GM18499 (cell line): Measurements from ENCODE around the gene CARD11.

Experiments
- ATAC-seq: cut with Tn5 transposase; IDR thresholded peaks from one replicate; pipeline ENCODE4 v1.9.1; 2021; ENCODE audit warnings: moderate number of reproducible peaks; ENCODE audit not compliant: insufficient read depth, unreplicated experiment

The CARD11 gene

DNA sequence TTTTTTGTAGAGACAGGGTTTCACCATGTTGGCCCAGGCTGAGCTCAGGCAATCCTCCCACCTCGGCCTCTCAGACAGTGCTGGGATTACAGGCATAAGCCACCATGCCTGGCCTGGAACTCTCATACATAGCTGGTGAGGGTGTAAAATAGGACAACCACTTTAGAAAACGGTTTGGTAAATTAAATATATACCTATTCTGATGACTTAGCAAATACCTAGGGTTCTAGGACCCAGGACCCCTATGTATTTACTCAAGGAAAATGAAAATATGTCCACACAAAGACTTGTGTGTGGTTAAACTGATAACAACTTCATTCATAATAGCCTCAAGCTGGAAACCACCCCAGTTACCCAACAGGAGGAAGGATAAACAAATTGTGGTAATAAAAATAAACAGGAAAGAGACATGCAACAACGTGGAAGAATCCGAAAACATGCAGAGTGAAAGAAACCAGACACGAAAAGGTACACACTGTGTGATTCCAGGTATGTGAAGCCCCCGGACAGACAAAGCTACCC is 52.7 kb downstream of the CARD11 start:
- ATAC-seq, result no peak

DNA sequence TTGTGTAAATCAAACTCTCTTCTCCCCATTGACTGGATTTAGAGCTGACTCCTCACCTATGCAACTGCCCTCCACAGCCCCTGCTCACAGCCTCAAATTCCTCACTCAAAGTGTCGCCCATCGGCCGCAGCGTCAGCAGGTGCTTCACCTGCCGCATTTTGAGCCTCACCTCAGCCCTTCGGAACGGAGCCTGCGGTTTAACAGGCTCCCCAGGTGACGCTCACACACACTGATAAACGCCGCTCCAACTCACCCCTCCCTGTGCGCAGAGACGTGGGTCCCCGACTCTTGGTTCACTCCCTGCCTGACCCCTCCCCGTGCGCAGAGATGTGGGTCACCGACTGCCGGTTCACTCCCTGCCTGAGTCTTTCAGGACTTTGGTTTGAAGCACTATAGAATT is 57.1 kb downstream of the CARD11 start:
- ATAC-seq, result no peak

DNA sequence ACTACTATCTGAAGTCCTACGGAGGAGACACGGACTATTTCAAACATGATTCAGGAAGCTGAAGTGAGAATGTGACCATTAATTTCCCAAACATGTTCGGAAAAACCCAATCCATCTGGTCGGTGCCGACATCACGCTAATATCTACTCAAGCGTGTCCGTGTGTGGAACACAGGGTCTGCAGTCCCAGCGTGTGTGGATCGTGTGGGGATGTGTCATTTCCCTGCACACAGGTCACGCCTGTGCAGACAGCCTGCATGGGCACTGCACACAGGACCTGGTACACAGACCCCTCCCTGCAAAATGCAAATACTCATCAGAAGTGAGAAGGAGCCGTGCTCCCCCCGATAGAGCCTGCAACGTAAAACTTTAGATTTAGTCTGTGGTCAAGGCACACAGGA is 57.8 kb downstream of the CARD11 start:
- ATAC-seq, result no peak

- ATAC-seq, result no peak
These were observed 59.6 kb downstream of the CARD11 start for GRCh38 chr7:2984091-2984490.

- ATAC-seq, result no peak
These were observed 60.1 kb downstream of the CARD11 start for GRCh38 chr7:2983586-2983985.

GRCh38 chr7:2982831-2983230 is 60.8 kb downstream of the CARD11 start:
- ATAC-seq, result no peak

- ATAC-seq, result no peak
These were observed 61.3 kb downstream of the CARD11 start for GRCh38 chr7:2982401-2982800.

GRCh38 chr7:2981103-2981480 is 62.6 kb downstream of the CARD11 start:
- ATAC-seq, result no peak

DNA sequence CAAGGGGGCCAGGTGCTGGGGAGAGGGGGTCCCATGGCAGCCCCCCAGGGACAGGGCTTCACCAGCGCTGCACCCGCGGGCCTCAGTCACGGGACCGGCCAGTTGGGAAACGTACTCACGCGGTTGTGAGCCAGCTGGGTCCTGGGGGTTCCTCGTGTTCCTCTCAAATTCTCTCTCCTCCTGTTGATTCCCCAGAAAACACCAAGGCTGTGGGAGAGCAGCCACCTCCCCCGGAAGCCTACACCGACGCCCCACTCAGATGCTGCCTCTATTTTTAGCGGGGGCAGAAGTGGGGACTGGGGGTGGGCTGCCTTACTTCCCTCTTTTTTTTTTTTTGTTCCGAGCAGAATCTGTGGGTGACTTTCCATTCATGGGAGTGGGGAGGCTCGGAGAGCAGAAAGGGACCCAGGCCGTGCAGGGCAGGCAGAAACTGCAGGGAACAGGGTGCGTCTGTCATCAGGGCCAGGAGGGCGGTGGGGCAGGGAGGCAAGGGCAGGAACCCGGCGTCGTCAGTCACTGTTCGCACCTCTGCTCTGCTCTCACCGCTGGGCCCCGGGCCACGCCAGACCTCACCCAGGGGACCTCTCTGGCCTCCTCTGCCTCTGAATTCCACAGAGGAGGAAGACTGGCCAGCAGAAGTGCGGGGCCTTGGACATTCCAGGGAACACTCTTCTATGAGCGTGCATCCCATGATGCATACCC is 63.1 kb downstream of the CARD11 start:
- no peak for ATAC-seq

- no peak for ATAC-seq
These were observed 63.7 kb downstream of the CARD11 start for GRCh38 chr7:2979951-2980350.

DNA sequence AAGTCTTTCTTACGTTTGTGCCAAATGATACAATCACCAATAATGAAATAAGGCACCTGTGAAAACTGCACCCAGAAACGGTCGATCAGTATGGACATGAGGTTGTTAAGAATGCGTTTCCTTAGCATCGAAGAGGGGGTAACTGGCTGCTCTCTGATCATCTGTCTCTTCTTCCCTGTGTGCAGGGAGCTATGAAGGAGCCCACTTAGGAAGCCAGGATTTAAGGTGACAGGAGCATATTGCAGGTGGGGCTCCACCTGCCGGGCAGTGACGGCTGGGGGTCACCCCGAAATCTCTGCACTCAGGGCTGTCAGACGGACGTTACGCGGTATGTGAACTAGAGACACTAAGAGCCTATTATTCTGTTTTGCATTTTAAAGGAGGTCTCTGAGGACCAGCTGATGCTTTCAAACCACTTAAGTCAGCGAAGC is 64.5 kb downstream of the CARD11 start:
- no peak for ATAC-seq

DNA sequence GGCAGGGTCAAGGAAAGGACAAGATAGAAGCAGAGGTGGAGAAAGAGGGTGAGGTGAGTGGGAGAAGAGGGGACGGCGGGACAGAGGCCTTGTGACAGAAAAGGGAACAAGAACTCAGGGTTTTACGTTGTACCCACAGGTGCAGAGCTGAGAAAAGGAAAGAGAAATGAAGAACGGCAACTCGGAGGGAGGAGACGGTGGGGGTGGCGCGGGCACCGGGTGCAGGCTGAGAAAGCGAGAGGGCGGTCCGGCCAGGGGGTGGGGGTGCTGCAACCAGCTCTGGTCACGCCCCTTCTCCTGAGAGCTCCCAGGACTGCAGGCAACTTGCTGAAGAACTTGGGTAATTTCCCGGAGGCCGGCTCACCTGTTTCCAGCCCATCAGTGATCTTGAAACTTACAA is 65.3 kb downstream of the CARD11 start:
- ATAC-seq, result peak; percentile 56

- ATAC-seq, result no peak
These were observed 67.8 kb downstream of the CARD11 start for GRCh38 chr7:2975821-2976371.

GRCh38 chr7:2974093-2974819 is 69.4 kb downstream of the CARD11 start:
- no peak for ATAC-seq

- no peak for ATAC-seq
These were observed 70.9 kb downstream of the CARD11 start for GRCh38 chr7:2972835-2973161.

DNA sequence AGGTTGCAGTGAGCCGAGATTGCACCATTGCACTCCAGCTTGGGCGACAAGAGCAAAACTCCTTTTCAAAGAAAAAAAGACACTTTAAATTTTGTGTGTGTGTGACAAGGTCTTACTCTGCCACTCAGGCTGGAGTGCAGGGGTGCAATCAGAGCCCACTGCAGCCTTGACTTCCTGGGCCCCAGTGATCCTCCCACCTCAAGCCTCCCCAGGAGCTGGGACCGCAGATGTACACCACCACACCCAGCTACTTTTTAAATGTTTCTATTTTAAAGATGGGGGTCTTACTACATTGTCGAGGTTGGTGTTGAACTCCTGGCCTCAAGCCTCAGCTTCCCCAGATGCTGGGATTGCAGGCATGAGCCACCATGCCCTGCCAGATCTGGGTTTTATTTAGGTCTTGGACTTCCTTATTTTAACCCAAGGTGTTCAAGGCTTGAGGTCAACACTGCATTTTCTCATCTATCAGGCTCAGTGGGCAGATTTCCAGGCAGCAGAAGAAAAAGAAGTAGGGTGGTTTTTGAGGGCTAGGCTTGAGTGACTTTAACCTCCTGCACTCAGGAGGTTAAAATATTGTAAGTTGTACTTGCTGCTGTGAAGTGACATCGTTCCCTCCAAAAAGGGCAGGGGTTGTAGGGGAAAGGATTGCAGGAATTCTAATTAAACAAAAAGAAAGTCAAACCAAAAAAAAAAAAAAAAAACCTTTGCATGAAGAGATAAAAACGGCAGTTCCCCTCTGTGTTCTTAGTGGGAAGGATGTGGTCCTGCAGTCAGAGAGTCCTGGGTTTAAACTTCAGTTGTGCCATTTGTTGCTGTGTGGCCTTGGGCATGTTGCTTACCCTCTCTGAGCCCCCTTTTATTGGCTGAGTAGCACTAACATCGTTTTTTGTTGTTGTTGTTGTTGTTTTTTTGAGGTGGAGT is 71.5 kb downstream of the CARD11 start:
- peak; percentile 51 for ATAC-seq

DNA sequence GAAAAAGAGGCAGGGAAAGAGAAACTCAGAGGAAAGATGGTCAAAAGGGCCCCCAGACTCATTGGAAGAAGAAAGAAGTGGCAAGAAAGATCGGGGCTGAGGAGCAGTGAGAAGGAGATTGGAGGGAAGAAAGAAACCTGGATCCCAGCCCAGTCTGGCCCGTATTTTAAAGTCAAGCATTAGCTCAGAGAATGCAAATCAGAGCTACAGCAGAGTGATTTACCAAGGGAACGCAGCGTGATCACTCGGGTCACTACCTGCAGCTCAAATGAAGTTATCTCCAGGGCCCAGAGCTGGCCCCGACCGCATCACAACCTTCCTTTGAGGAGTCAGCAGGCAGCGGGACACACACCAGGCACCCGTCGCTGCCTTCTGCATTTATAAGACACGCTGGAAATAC is 72.8 kb downstream of the CARD11 start:
- no peak for ATAC-seq

DNA sequence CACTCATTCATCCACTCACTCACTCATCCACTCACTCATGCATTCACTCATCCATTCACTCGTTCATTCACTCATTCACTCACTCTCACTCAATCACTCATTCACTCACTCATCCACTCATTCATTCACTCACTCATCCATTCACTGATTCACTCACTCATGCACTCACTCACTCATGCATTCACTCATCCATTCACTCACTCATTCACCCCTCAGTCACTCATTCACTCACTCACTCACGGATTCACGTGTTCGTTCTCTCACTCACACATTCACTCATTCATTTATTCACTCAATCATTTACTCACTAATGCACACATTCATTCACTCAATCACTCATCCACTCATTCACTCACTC is 73.4 kb downstream of the CARD11 start:
- no peak for ATAC-seq

GRCh38 chr7:2969398-2970306 is 74.0 kb downstream of the CARD11 start:
- no peak for ATAC-seq
